GM12892 (cell line): Measurements from ENCODE around the gene PPP1R18.

ENCODE experiments used
- POLR2A ChIP-seq: IDR thresholded peaks from 2 replicates; pipeline ENCODE4 v1.6.1; 2011; ENCODE audit warnings: low read depth, low read length, control low read depth
- POLR2AphosphoS5 ChIP-seq: IDR thresholded peaks from 2 replicates; pipeline ENCODE4 v1.6.1; 2011; ENCODE audit warnings: low read depth, low read length, control low read depth

GRCh38 chr6:30687659-30688431, 1.4 kb upstream of the PPP1R18 start:
- TF ChIP-seq POLR2AphosphoS5 (no peak), POLR2A (no peak)
